Fibroblast of lung (primary cell): ENCODE results near the gene OTOGL.

Source experiments
- EZH2 ChIP-seq: IDR thresholded peaks from 2 replicates; pipeline ENCODE4 v1.5.1; 2012; ENCODE audit warnings: low read length, control low read depth, mild to moderate bottlenecking; ENCODE audit errors: missing control alignments
- TF ChIP-seq, protein P1 (sequence below), 2 donors: IDR thresholded peaks in 1 of 2; conservative IDR thresholded peaks in 1 of 2; 1 replicate in 1 of 2; 2 replicates in 1 of 2; pipeline ENCODE4 v1.5.1; 2011 to 2012; ENCODE audit warnings: low read length in 2 of 2, control low read depth in 1 of 2, inconsistent platforms in 1 of 2, low read depth in 1 of 2, mild to moderate bottlenecking in 1 of 2

DNA sequence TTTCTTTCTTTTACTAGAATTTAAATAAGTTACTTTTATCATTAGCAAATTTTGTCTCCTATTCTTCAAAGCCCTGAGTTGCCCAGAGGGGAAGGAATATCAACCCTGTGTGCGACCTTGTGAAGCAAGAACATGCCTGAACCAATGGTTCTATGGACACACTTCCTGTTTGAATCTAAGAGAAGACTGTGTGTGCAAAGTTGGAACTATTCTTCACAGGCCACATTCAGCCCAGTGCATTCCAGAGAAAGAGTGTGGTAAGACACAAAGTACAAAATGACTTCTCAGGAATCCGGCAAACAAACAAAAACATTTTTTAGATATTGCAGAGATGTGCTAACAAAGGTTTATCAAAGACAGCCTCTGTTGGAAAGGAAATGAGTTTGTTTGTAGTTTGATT is 253.9 kb downstream of the OTOGL start:
- TF ChIP-seq, protein P1, sequence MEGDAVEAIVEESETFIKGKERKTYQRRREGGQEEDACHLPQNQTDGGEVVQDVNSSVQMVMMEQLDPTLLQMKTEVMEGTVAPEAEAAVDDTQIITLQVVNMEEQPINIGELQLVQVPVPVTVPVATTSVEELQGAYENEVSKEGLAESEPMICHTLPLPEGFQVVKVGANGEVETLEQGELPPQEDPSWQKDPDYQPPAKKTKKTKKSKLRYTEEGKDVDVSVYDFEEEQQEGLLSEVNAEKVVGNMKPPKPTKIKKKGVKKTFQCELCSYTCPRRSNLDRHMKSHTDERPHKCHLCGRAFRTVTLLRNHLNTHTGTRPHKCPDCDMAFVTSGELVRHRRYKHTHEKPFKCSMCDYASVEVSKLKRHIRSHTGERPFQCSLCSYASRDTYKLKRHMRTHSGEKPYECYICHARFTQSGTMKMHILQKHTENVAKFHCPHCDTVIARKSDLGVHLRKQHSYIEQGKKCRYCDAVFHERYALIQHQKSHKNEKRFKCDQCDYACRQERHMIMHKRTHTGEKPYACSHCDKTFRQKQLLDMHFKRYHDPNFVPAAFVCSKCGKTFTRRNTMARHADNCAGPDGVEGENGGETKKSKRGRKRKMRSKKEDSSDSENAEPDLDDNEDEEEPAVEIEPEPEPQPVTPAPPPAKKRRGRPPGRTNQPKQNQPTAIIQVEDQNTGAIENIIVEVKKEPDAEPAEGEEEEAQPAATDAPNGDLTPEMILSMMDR (conservative IDR thresholded peaks at IDR 0.05 in 1 of 2, IDR thresholded peaks at IDR 0.05 in 1 of 2; ENCODE audit: low read depth in 1 of 2, low read length in 2 of 2): no peak
- no peak for TF ChIP-seq EZH2
